Measurements from ENCODE around the gene PHF23.

PHF23 gene

GRCh38 chr17:7219812-7220592, 19.3 kb downstream of the PHF23 start, which contains the start of the genes ACADVL and DLG4:
Gene ACADVL (plus strand): TSS chr17:7219938. CDS start chr17:7219985, 47 bp downstream.
Gene DLG4 (minus strand): TSS chr17:7219836.
- peak; percentile 79 to 83 for DNase-seq

DNA sequence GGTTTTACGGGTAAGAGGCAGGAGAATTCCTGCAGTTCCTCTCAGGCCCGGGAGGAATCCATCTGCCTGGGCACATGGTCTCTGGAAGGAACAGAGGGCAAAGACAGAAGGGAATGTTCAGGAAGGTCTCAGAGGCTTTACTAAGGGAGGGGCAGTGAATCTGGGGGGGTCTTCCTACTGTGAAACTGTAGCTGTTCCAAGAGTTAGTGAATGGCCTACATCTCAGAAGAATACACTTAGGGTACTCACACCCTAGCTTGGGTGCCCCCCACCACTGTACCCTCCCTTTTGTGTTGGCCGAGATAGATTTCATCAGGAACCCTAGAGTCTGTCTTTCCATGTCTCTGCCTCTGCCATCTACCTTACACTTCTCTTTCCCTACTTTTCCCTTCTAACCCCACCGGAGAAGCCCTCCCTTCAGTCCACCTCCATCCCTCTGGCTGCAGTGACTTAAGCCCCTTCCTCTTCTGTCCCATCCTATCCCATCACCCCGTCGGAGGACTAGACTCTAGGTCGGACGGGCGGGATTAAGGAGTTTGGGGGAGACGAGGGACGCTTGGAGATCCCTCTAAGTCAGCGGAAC, 19.9 kb downstream of the PHF23 start:
- no peak for DNase-seq

DNA sequence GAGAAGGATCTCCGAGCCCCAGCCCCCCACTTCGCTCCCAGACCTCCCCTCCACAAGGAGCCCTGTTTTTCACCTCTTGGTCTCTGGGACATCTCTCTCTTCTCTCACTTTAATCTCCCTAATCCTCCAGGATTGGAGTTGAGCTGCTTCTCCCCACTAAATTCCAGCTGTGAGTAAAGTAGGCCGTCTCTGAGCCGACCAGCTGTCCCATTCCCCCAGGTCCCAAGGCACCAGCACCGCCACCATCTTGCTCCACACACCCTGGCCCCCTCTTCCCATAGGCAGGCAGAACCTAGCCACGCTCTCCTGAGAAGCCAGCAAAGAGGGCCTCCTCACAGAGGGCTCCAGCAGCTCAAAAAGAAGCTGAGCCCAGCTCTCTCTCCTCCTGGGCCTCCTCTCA, 20.5 kb downstream of the PHF23 start:
- DNase-seq: no peak

GRCh38 chr17:7218166-7218565, 21.1 kb downstream of the PHF23 start:
- DNase-seq: no peak

GRCh38 chr17:7217113-7217987, 21.9 kb downstream of the PHF23 start:
- DNase-seq: peak in 1 of 2 donors; percentile 34

DNA sequence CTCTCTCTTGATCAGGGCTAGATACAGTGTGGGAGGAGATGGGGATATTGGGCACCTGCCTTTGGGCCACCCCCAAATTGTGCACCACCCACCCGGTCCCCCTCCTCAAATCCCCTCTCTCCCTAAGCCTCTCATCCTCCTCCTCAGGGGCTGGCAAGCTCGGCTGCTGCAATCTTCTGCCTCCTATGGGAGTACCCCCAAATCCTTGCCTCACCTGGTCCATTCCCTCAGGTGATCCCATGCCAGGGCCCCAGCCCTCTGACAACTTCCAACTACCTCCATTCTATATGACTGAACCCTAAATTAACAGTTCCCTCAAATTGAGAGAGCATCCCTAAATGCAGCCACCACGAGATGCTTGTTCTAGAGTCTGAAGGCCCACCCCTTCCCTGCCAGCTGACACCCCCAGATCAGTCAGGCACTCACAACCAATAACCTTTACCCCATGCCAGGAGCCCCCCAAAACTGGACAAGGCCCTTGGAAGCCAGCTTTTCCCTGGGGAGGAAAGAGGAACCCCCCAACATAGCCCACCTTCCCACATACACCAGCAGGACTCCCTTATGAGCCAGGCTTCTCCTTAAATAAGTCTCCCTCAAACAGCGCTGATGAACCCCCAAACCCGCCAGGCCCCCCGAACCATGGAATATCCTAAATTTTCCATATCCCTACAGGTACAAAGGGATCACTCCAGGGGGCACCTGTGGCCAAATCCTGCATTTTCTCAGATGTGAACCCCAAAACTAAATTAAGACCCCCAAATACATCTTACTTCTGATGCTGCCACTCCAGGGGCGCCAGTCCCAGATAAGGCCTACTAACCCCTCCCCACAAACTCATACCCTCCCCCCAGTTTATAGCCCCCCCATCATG, 22.8 kb downstream of the PHF23 start:
- no peak for DNase-seq

- DNase-seq: no peak
Observed at GRCh38 chr17:7215652-7216180, 23.5 kb downstream of the PHF23 start.

DNA sequence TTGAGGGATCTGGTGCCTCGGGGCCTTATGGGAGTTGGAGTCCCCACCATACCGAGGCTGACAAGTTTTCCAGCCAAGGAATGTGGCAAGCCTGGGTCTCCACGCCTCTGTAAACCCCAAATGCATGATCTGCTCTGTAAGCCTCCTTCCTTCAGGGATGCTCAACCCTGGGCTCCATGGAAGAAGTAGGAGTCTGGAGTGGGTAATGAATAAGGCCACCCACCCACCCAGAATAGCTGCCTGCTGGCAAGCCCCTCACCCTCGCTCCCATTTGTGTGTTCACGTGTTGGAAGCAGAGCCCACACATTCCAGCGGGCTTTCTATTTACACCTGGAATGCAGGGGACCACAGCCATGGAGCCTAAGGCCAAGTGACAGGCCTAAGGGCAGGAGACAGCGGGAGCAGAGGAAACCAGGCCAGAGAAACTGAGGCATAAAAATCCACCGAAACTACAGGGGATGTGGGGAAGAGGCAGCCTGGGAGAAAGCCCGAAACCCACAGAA, 24.1 kb downstream of the PHF23 start:
- DNase-seq: no peak

- DNase-seq: peak; percentile 91 to 95
Observed at GRCh38 chr17:7214300-7215135, 24.7 kb downstream of the PHF23 start.

- peak; percentile 44 for DNase-seq
Observed at GRCh38 chr17:7213895-7214299, 25.4 kb downstream of the PHF23 start.

DNA sequence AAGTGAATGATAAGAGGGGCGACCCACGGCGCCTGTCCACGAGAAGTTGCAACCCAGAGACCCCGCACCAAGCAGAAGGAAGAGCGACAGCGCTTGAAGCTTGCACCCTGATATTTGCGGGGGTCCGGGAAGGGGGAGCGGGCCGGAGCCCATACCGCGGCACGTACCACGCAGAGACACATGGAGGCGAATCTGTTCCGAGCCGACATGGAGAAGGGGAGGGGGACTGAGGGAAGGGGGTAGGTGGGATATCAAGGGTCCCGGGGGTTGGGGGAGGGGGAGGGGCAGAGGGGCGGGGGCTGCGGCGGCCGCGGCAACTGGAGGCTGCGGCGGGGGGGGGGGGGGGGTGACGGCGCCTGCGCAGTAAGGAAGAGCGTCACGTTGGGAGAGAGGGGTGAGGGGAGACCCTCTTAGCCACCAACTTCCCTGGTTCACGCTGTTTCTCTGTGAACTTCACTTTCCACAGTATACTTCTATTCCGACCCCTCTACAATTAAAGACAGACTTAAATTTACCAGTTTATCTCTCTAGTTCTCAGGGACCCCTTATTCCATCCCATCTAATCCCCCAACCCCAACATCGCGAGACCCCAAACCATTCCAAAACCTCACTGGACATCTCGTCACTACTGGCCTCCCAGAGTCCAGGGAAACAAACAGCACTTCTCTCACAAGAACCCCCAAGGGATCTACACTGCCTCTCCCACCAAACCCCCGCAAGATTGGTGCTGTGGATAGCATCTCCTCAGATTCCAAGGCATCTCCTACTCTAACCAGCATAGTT, 27.6 kb downstream of the PHF23 start:
- DNase-seq: no peak

- DNase-seq: no peak
Observed at GRCh38 chr17:7208754-7209460, 30.4 kb downstream of the PHF23 start.

GRCh38 chr17:7208027-7208571, 31.2 kb downstream of the PHF23 start:
- DNase-seq: no peak

DNA sequence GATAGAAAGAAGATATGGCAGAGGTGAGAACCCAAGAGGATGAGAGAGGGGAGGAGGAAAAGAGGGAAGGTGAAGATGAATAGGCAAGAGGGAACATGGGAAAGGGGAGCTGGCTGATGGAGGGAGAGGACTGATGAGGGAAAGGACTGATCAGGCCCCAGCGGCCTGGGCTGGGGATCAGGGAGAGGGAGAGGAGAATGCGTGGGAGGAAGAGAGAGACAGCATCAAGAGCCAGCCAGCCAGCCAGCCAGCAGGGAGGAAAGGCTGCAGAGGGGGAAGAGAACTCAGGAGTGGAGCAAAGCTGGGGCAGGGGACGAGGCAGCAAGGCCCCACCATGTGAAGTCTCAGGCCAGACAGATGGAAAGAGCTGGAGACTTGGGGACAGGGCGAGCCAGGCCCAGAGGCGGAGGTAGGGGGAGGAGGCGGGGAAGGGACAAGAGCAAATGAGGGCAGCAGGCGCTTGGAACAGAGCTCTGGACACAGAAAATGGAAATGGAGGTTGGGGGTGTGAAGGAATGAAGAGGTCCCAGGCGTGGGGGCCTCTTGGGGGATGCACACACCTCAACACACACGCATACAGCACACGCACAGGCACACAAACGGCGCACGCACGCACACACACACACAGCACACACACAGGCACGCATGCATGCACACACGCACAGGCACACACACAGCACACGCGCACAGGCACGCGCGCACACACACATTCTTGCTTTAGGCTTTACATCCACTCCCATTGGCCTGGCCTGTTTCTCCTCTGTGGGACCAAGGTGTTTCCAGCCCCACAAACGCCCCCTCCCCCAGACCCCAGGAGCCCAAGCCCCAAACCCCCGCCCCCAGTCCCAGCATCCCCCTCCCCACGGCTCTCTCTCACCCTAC, 31.9 kb downstream of the PHF23 start:
- DNase-seq: no peak

DNA sequence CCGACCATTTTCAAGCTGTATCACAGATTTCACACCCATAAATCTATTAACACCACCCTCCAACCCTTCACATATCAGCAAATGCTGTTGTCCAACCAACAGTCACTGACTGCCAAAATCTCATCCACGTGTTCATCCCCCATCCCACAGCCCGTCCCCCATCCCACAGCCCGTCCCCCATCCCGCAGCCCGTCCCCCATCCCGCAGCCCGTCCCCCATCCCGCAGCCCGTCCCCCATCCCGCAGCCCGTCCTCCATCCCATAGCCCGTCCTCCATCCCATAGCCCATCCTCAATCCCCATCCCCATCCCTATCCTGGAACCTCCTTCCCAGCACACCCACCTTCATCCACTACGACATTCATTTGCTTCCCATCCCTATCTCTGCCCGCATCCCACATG, 33.7 kb downstream of the PHF23 start:
- DNase-seq: no peak

DNA sequence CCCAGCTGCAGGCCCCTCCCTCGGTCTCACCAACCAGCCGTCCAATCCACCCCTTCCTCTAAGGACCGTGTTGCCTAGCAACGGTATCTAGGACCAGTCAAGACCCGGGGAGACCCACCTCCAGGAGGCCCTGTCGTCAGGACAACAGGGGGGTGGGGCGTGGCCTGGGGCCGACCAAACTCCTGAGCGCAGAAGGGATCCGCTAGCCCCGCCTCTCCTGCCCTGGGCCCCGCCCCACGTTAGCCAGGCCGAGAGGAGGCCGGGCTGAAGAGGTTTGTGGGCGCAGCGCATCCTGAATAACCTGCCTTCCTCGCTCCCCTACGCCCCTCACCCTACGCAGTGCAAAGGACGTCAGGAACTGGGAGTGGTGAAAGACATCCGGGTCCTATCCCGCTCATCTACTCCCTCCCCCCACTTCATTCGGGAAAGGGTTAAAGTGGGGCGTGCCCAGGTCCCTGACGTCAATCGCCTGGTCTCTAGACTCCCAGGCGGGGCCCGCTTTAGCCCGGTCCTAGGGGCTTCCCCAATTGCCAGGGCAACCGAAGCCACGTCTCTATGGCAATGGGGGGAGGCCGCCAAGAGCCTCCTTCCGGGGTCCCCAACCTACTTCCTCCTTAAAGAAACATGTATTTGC, 34.3 kb downstream of the PHF23 start:
- DNase-seq: peak; percentile 60 to 77

GRCh38 chr17:7204336-7204735, 34.9 kb downstream of the PHF23 start:
- no peak for DNase-seq

- DNase-seq: no peak
Observed at GRCh38 chr17:7203391-7203790, 35.9 kb downstream of the PHF23 start.

Data from inflammatory macrophage treated with lipopolysaccharide for 1 hour (primary cell).